Lung (tissue), 12 donors: ENCODE measurements around the gene YRDC. TPM values are rescaled to one million over a fixed set of nuclear protein-coding genes. Genes with fewer than 3 reads are reported as not detected.

Source experiments
- ATAC-seq: fragments of 200-7000 bp; cut with Tn5 transposase; one replicate; pipeline ENCODE4 v1.9.1; 2020; ENCODE audit warnings: moderate number of reproducible peaks; ENCODE audit not compliant: insufficient read depth, low FRiP score
- DNase-seq, 3 donors: peaks; one replicate each; pipeline ENCODE4 v3.0.0-alpha.2; 2013 to 2017
- H3K27ac ChIP-seq, 2 donors: one replicate each; pipeline ENCODE4 v1.5.1; 2013; ENCODE audit warnings: mild to moderate bottlenecking in 2 of 2, moderate library complexity in 2 of 2, control low read depth in 1 of 2, inconsistent platforms in 1 of 2, low read depth in 1 of 2, low read length in 1 of 2
- H3K27me3 ChIP-seq, 3 donors: one replicate each; pipeline ENCODE4 v1.5.1; 2013; ENCODE audit warnings: low read length in 2 of 3; ENCODE audit not compliant: control insufficient read depth in 3 of 3, insufficient read depth in 3 of 3
- H3K36me3 ChIP-seq, 4 donors: one replicate each; pipeline ENCODE4 v1.5.1; 2013; ENCODE audit warnings: low read length in 4 of 4, mild to moderate bottlenecking in 1 of 4, moderate library complexity in 1 of 4; ENCODE audit not compliant: control insufficient read depth in 4 of 4, insufficient read depth in 4 of 4
- H3K4me1 ChIP-seq, 5 donors: one replicate each; pipeline ENCODE4 v1.5.1; 2013; ENCODE audit warnings: low read length in 5 of 5, mild to moderate bottlenecking in 2 of 5, moderate library complexity in 1 of 5; ENCODE audit not compliant: control insufficient read depth in 5 of 5, insufficient read depth in 5 of 5
- H3K4me3 ChIP-seq: one replicate; pipeline ENCODE4 v1.5.1; 2013; ENCODE audit warnings: mild to moderate bottlenecking, control low read depth, moderate library complexity
- H3K9ac ChIP-seq, 2 donors: one replicate each; pipeline ENCODE4 v1.5.1; 2013; ENCODE audit warnings: low read length in 2 of 2, control low read depth in 1 of 2; ENCODE audit not compliant: insufficient read depth in 1 of 2
- H3K9me3 ChIP-seq, 4 donors: one replicate each; pipeline ENCODE4 v1.5.1; 2013; ENCODE audit warnings: low read length in 3 of 4, mild to moderate bottlenecking in 1 of 4, moderate library complexity in 1 of 4; ENCODE audit not compliant: control insufficient read depth in 4 of 4, insufficient read depth in 3 of 4
- WGBS, 2 donors: extraction: QIAGEN DNeasy Blood & Tissue Kit; methylation state at CpG; one replicate each; pipeline ENCODE4 v1.1.7; 2013; 5-methylcytosine and 5-hydroxymethylcytosine counted together
- polyA plus RNA-seq, 2 donors: library from polyadenylated mRNA; stranded (reverse); fragments of 200-250 nt; gene quantifications; one replicate each; pipeline ENCODE4 v1.2.1, GENCODE V29; 2013
- total RNA-seq, 2 donors: library from RNA; depleted of rRNA in 1 of 2; stranded (reverse); fragments of >200 nt in 1 of 2; gene quantifications; one replicate each; pipeline ENCODE4 v1.2.1, GENCODE V29; 2014 to 2021
- TF ChIP-seq, protein P1 (sequence below): IDR thresholded peaks from 2 replicates; pipeline ENCODE4 v1.5.1; 2012; ENCODE audit warnings: mild to moderate bottlenecking; ENCODE audit errors: control extremely low read depth, extremely low read depth
- donor health status: control.
- donor health status: control.
- donor health status: Bipolar disorder and iron deficiency.
- donor health status: healthy.
- donor health status: DM: yes; HTN: yes; CAD: no.

Gene YRDC
- total and polyA plus RNA-seq, 4 donors: 9.5 to 26.2 (median 15.1) TPM

DNA sequence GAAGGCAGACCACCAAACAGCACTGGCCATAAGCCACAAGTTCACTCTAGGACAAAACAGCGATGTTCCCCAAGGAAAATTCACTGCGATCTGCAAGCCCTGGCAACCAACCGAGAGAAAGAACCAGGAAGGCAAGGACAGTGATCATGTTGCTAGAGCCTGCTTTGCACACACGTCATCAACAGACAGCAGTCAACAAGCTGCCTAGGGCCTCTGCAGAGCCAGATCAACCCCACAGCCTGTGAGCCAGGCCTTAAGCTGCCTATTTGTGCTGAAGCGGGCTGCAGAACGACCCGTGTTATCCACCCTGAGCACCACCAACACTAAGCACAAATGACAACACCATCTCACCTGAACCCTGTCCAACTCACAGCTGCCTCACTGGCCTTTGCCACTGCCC, 6.2 kb upstream of the YRDC start:
- H3K27ac ChIP-seq: no peak overlapping the region
- peaks cover 0 to 5% (median under 1%) of the 10 kb centered on the region in 5 donors for H3K4me1 ChIP-seq
- H3K9me3 ChIP-seq: no peaks in the 10 kb centered on the region
- H3K36me3 ChIP-seq: peaks cover 0 to 28% (median 6%) of the 10 kb centered on the region in 4 donors
- DNase-seq (no peak), ATAC-seq (no peak)
- H3K27me3 ChIP-seq: no peaks in the 10 kb centered on the region
- TF ChIP-seq, protein P1, sequence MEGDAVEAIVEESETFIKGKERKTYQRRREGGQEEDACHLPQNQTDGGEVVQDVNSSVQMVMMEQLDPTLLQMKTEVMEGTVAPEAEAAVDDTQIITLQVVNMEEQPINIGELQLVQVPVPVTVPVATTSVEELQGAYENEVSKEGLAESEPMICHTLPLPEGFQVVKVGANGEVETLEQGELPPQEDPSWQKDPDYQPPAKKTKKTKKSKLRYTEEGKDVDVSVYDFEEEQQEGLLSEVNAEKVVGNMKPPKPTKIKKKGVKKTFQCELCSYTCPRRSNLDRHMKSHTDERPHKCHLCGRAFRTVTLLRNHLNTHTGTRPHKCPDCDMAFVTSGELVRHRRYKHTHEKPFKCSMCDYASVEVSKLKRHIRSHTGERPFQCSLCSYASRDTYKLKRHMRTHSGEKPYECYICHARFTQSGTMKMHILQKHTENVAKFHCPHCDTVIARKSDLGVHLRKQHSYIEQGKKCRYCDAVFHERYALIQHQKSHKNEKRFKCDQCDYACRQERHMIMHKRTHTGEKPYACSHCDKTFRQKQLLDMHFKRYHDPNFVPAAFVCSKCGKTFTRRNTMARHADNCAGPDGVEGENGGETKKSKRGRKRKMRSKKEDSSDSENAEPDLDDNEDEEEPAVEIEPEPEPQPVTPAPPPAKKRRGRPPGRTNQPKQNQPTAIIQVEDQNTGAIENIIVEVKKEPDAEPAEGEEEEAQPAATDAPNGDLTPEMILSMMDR: no peak
- no peak overlapping the region for H3K4me3 ChIP-seq
- WGBS, 2 donors: 92 to 98% methylated on average over 7 of the region's 7 CpGs
- H3K9ac ChIP-seq: no peak overlapping the region

DNA sequence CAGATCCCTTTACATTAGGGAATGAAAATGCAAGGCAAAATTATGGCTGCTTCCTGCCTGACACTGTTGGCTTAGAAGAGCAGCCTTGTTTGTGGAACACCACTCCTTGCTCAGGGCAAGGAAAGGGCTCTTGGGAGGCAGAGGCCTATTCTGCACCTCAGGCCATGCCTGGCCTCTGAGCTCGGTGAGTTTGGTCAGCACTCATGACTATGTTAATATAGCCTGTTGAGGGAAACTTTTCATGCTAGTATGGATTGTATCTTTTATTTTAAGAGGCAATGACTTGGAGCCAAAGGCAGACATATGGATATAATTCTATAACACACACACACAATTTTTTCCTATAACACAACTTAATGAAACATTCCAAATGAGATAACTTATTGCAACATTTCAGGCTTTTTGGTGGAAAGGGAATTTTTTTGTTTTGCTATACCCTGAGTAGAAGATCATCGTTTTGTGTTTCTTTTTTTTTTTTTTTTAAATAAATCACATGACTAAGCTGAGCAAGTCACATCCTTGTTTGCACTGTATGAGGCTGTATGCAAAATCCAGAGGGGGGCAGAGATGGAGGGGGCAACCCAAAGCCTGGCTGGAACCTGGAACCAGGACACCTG, 5.6 kb upstream of the YRDC start:
- TF ChIP-seq, protein P1: no peak
- Histone ChIP-seq H3K27ac (no peak overlapping the region), H3K36me3 (peaks cover 0 to 27% (median 5%) of the 10 kb centered on the region in 4 donors), H3K27me3 (no peaks in the 10 kb centered on the region), H3K4me3 (no peak overlapping the region), H3K9me3 (no peaks in the 10 kb centered on the region), H3K9ac (no peak overlapping the region), H3K4me1 (peaks cover 0 to 11% (median 3%) of the 10 kb centered on the region in 5 donors)
- DNase-seq: peak in 1 of 3 donors; percentile 22
- ATAC-seq: no peak
- WGBS, 2 donors: 78 to 85% methylated on average over 2 of the region's 2 CpGs

DNA sequence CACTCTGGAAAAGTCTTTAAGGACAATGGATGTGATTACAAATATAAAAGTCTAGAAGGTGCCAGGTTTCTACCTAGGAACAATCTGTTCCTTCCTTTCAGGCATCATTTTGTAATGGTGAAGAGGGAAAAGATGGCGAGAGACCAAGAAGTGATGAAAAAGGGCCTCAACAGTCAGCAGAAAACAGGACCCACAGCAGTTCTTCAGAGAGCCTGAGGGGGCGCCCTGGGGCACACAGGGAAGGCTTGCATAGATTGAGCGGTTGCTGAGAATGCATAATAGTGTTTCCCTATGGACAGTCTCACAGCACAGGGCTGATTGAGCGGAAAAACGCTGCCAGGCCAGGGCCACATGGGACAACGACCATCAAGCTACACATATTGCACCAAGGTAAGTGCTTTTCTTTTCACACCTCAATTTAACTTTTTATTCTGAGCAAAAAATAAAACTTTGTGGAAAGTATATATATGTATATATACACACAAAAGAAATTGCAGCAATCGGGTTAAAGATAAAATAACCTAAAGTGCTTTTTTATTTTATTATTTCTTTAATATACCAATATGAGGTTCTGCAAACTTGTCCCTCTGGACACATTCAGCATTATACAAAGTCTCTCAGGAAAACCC, 3.1 kb upstream of the YRDC start:
- Histone ChIP-seq H3K9ac (no peak overlapping the region), H3K4me1 (peaks cover 0 to 22% (median 7%) of the 10 kb centered on the region in 5 donors), H3K27me3 (no peaks in the 10 kb centered on the region), H3K4me3 (no peak overlapping the region), H3K9me3 (no peaks in the 10 kb centered on the region), H3K36me3 (peaks cover 0 to 20% (median 6%) of the 10 kb centered on the region in 4 donors), H3K27ac (no peak overlapping the region)
- TF ChIP-seq, protein P1: peak; percentile 45
- peak; percentile 73 to 78 (median 76) for DNase-seq
- no peak for ATAC-seq
- WGBS, 2 donors: 31 to 36% methylated on average over 7 of the region's 7 CpGs
